HepG2 (cell line): Measurements from ENCODE around the gene SLC20A1. TPM values are rescaled to one million over a fixed set of nuclear protein-coding genes. Genes with fewer than 3 reads are reported as not detected.

Source experiments
- ATF1 ChIP-seq: IDR thresholded peaks from 2 replicates; pipeline ENCODE4 v1.6.1; 2016; ENCODE audit warnings: mild to moderate bottlenecking, control low read depth
- CEBPG ChIP-seq: IDR thresholded peaks from 2 replicates; pipeline ENCODE4 v1.6.1; 2016
- RBM22 ChIP-seq: fragments of 200-400 bp; formaldehyde crosslinking; optimal IDR thresholded peaks from 2 replicates; pipeline ENCODE3; 2017; ENCODE audit warnings: mild to moderate bottlenecking, low read length, moderate library complexity
- SIX4 ChIP-seq: sonication (generic); formaldehyde crosslinking; IDR thresholded peaks from 2 replicates; pipeline ENCODE4 v1.4.0; 2020; ENCODE audit warnings: missing genetic modification reagents
- SP140L ChIP-seq: sonication (generic); formaldehyde crosslinking; IDR thresholded peaks from 2 replicates; pipeline ENCODE4 v1.4.0; 2020; ENCODE audit warnings: missing genetic modification reagents, borderline replicate concordance
- TAF1 ChIP-seq: sonication (generic); formaldehyde crosslinking; IDR thresholded peaks from 2 replicates; pipeline ENCODE4 v1.4.0; 2020; ENCODE audit warnings: missing genetic modification reagents
- ZFP36L1 ChIP-seq: sonication (generic); formaldehyde crosslinking; IDR thresholded peaks from 2 replicates; pipeline ENCODE4 v1.8.0; 2022; ENCODE audit warnings: mild to moderate bottlenecking, missing genetic modification reagents, moderate library complexity
- ZKSCAN1 ChIP-seq: fragments of 150-350 bp; IDR thresholded peaks from 2 replicates; pipeline ENCODE4 v1.6.1; 2014; ENCODE audit warnings: low read length
- ZNF142 ChIP-seq: sonication (generic); formaldehyde crosslinking; IDR thresholded peaks from 2 replicates; pipeline ENCODE4 v1.4.0; 2020; ENCODE audit warnings: missing genetic modification reagents
- ZNF282 ChIP-seq: fragments of 450-650 bp; IDR thresholded peaks from 2 replicates; pipeline ENCODE4 v1.6.1; 2018; ENCODE audit not compliant: partially characterized antibody
- ZNF3 ChIP-seq: IDR thresholded peaks from 2 replicates; pipeline ENCODE4 v1.7.0; 2017; ENCODE audit warnings: inconsistent platforms
- ZNF703 ChIP-seq: sonication (generic); formaldehyde crosslinking; IDR thresholded peaks from 2 replicates; pipeline ENCODE4 v1.5.1; 2020; ENCODE audit warnings: missing genetic modification reagents, mild to moderate bottlenecking, moderate library complexity, borderline replicate concordance
- polyA plus RNA-seq, 8 experiments: library from polyadenylated mRNA; depleted of rRNA in 3 of 8; stranded (reverse) in 7 of 8; unstranded in 1 of 8; fragments of >200 nt; fragmentation: Illumina TruSeq in 4 of 8; extraction: Trizol in 4 of 8; gene quantifications; 2 replicates each; pipeline versions ENCODE4 v1.2.1 to v1.2.3, GENCODE V29; 2011 to 2016; ENCODE audit warnings: low read depth in 4 of 8, missing spikeins in 1 of 8, mixed read lengths in 1 of 8; ENCODE audit not compliant: insufficient read depth in 1 of 8
- total RNA-seq, 5 experiments: library from RNA; depleted of rRNA; stranded (reverse); fragments of >200 nt; fragmentation: Illumina TruSeq; extraction: Trizol; gene quantifications; 2 replicates each; pipeline ENCODE4 v1.2.3, GENCODE V29; 2016; ENCODE audit warnings: low read depth in 1 of 5
- TF ChIP-seq, protein P1 (sequence below): sonication (generic); formaldehyde crosslinking; IDR thresholded peaks from 2 replicates; pipeline ENCODE4 v1.9.0; 2021; ENCODE audit warnings: mild to moderate bottlenecking, missing genetic modification reagents
- TF ChIP-seq, protein P2 (sequence below): sonication (generic); formaldehyde crosslinking; IDR thresholded peaks from 2 replicates; pipeline ENCODE4 v1.4.0; 2020; ENCODE audit warnings: missing genetic modification reagents, mild to moderate bottlenecking, borderline replicate concordance

Gene SLC20A1
- total and polyA plus RNA-seq, 2 of the 13 experiments (the other 11 are each of a cell fraction or from before 2014, with no cell fraction given) = 54.0 to 85.9 TPM

GRCh38 chr2:112644155-112644932 lies 1.4 kb upstream of the SLC20A1 start (continued):
- TF ChIP-seq ZNF142 (CRISPR knock-in tag) (no peak), ZNF282 (no peak), ZNF703 (CRISPR knock-in tag) (no peak), TAF1 (CRISPR knock-in tag) (no peak; the same call in 1 of the 2 replicates), SP140L (CRISPR knock-in tag) (no peak), ZFP36L1 (CRISPR knock-in tag) (peak; percentile 27; the same call in 1 of the 2 replicates), ATF1 (peak; percentile 76; the same call in 1 of the 2 replicates), CEBPG (CRISPR knock-in tag) (peak; percentile 78), SIX4 (CRISPR knock-in tag) (peak; percentile 16; the same call in 1 of the 2 replicates), ZKSCAN1 (no peak), RBM22 (no peak), ZNF3 (no peak)
- TF ChIP-seq, protein P1, sequence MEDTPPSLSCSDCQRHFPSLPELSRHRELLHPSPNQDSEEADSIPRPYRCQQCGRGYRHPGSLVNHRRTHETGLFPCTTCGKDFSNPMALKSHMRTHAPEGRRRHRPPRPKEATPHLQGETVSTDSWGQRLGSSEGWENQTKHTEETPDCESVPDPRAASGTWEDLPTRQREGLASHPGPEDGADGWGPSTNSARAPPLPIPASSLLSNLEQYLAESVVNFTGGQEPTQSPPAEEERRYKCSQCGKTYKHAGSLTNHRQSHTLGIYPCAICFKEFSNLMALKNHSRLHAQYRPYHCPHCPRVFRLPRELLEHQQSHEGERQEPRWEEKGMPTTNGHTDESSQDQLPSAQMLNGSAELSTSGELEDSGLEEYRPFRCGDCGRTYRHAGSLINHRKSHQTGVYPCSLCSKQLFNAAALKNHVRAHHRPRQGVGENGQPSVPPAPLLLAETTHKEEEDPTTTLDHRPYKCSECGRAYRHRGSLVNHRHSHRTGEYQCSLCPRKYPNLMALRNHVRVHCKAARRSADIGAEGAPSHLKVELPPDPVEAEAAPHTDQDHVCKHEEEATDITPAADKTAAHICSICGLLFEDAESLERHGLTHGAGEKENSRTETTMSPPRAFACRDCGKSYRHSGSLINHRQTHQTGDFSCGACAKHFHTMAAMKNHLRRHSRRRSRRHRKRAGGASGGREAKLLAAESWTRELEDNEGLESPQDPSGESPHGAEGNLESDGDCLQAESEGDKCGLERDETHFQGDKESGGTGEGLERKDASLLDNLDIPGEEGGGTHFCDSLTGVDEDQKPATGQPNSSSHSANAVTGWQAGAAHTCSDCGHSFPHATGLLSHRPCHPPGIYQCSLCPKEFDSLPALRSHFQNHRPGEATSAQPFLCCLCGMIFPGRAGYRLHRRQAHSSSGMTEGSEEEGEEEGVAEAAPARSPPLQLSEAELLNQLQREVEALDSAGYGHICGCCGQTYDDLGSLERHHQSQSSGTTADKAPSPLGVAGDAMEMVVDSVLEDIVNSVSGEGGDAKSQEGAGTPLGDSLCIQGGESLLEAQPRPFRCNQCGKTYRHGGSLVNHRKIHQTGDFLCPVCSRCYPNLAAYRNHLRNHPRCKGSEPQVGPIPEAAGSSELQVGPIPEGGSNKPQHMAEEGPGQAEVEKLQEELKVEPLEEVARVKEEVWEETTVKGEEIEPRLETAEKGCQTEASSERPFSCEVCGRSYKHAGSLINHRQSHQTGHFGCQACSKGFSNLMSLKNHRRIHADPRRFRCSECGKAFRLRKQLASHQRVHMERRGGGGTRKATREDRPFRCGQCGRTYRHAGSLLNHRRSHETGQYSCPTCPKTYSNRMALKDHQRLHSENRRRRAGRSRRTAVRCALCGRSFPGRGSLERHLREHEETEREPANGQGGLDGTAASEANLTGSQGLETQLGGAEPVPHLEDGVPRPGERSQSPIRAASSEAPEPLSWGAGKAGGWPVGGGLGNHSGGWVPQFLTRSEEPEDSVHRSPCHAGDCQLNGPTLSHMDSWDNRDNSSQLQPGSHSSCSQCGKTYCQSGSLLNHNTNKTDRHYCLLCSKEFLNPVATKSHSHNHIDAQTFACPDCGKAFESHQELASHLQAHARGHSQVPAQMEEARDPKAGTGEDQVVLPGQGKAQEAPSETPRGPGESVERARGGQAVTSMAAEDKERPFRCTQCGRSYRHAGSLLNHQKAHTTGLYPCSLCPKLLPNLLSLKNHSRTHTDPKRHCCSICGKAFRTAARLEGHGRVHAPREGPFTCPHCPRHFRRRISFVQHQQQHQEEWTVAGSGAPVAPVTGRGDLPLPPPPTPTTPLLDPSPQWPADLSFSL (CRISPR knock-in tag) = peak; percentile 50
- TF ChIP-seq, protein P2, sequence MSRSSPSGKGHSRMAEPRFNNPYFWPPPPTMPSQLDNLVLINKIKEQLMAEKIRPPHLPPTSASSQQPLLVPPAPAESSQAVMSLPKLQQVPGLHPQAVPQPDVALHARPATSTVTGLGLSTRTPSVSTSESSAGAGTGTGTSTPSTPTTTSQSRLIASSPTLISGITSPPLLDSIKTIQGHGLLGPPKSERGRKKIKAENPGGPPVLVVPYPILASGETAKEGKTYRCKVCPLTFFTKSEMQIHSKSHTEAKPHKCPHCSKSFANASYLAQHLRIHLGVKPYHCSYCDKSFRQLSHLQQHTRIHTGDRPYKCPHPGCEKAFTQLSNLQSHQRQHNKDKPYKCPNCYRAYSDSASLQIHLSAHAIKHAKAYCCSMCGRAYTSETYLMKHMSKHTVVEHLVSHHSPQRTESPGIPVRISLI (CRISPR knock-in tag) = peak; percentile 74; the same call in 1 of the 2 replicates
